Ishikawa (cell line): ENCODE measurements around the gene DPAGT1.
A peak's percentile ranks its signal among the peaks of the same experiment; 100 is the strongest.

ENCODE experiments used
- CREB1 ChIP-seq: IDR thresholded peaks from 2 replicates; pipeline ENCODE4 v1.6.1; 2012; ENCODE audit warnings: low read depth
- EGR1 ChIP-seq: IDR thresholded peaks from 2 replicates; pipeline ENCODE4 v1.6.1; 2012
- MAX ChIP-seq: IDR thresholded peaks from 2 replicates; pipeline ENCODE4 v1.6.1; 2012
- NFIC ChIP-seq: IDR thresholded peaks from 2 replicates; pipeline ENCODE4 v1.6.1; 2012
- RAD21 ChIP-seq: IDR thresholded peaks from 2 replicates; pipeline ENCODE4 v1.6.1; 2012; ENCODE audit warnings: low read depth
- REST ChIP-seq: IDR thresholded peaks from 2 replicates; pipeline ENCODE4 v1.6.1; 2012; ENCODE audit warnings: low read depth, mild to moderate bottlenecking
- TAF1 ChIP-seq: IDR thresholded peaks from 2 replicates; pipeline ENCODE4 v1.6.1; 2012; ENCODE audit warnings: low read depth, mild to moderate bottlenecking
- TEAD4 ChIP-seq: IDR thresholded peaks from 2 replicates; pipeline ENCODE4 v1.6.1; 2012
- USF1 ChIP-seq: IDR thresholded peaks from 2 replicates; pipeline ENCODE4 v1.6.1; 2012
- ZBTB7A ChIP-seq: IDR thresholded peaks from 2 replicates; pipeline ENCODE4 v1.6.1; 2012; ENCODE audit warnings: low read depth

GRCh38 chr11:119094816-119095065, 6.9 kb downstream of the DPAGT1 start:
- TF ChIP-seq NFIC, result no peak
- no peak for TF ChIP-seq TAF1
- TF ChIP-seq CREB1, result no peak
- TF ChIP-seq USF1, result no peak
- no peak for TF ChIP-seq REST
- no peak for TF ChIP-seq MAX
- TF ChIP-seq ZBTB7A, result no peak
- peak; percentile 34; the same call in 1 of the 2 replicates for TF ChIP-seq RAD21
- TF ChIP-seq TEAD4, result no peak
- no peak for TF ChIP-seq EGR1
